GM19240 (cell line): ENCODE measurements around the gene DRC3.

ENCODE experiments used
- DNase-seq: peaks from one replicate; pipeline ENCODE4 v3.0.0; 2011; ENCODE audit warnings: low spot score; ENCODE audit not compliant: insufficient read length

The DRC3 gene

GRCh38 chr17:18045691-18046350, 73.2 kb downstream of the DRC3 start:
- no peak for DNase-seq

DNA sequence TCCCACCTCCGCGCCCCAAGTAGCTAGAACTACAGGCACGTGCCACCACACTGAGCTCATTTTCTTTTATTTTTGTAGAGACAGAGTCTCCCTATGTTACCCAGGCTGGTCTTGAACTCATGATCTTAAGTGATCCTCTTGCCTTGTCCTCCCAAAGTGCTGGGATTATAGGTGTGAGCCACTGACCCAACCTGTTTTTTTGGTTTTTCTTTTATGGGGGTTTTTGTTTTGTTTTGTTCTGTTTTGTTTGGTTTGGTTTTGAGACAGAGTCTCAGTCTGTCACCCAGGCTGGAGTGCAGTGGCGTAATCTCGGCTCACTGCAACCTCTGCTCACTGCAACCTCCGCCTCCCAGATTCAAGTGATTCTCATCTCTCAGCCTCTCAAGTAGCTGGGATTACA, 82.9 kb downstream of the DRC3 start:
- no peak for DNase-seq

GRCh38 chr17:18056214-18056613, 83.6 kb downstream of the DRC3 start:
- no peak for DNase-seq

DNA sequence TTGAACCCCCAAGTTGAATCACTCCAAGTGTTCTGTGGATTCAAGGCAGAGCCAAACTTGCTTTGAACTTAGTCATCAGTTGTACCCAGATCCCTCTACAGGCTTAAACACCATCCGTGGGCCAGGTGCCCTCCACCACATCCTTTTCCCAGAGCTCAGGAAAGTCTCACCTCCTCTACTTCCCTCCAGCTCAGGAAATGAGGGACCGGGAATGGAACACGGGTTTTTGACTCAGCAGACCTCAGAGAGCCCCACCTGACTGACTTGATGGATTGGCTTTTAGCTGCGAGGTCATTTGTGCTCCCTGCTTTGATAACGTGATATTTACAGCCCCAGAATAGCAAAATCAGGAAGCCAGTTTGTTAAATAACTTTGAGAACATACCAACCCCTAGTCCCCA, 86.6 kb downstream of the DRC3 start:
- no peak for DNase-seq

DNA sequence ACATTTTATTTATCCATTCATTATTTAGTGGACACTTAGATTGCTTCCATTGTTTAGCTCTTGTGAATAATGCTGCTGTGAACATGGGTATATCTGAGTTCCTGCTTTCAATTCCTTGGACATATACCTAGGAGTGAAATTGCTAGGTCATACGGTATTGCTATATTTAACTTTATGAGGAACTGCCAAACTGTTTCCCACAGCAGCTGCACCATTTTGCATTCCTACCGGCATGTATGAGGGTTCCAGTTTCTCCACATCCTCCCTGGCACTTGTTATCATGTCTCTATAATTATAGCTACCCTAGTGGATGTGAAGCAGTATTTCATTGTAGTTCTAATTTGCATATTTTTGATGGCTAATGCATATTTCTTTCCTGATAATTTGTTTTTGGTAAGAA, 91.4 kb downstream of the DRC3 start:
- DNase-seq = no peak

GRCh38 chr17:18065546-18065945, 92.9 kb downstream of the DRC3 start:
- no peak for DNase-seq
